Retinal pigment epithelial cell (primary cell): Measurements from ENCODE around the gene CASKIN1.
"Not testable (repeated sequence)": the region's sequence is repeated elsewhere in the genome, so short reads cannot be mapped to it uniquely, and the experiment has no call there.

ENCODE experiments used
- DNase-seq: peaks from one replicate; pipeline ENCODE4 v3.0.0-alpha.2; 2010; ENCODE audit warnings: low read depth
- H3K4me3 ChIP-seq: 2 replicates; pipeline ENCODE4 v1.5.1; 2011; ENCODE audit warnings: mild to moderate bottlenecking, low read length, control low read depth, moderate library complexity
- TF ChIP-seq, protein P1 (sequence below): conservative IDR thresholded peaks from 2 replicates; pipeline ENCODE4 v1.5.1; 2011; ENCODE audit warnings: low read depth, low read length, control low read depth, inconsistent platforms

Gene CASKIN1

DNA sequence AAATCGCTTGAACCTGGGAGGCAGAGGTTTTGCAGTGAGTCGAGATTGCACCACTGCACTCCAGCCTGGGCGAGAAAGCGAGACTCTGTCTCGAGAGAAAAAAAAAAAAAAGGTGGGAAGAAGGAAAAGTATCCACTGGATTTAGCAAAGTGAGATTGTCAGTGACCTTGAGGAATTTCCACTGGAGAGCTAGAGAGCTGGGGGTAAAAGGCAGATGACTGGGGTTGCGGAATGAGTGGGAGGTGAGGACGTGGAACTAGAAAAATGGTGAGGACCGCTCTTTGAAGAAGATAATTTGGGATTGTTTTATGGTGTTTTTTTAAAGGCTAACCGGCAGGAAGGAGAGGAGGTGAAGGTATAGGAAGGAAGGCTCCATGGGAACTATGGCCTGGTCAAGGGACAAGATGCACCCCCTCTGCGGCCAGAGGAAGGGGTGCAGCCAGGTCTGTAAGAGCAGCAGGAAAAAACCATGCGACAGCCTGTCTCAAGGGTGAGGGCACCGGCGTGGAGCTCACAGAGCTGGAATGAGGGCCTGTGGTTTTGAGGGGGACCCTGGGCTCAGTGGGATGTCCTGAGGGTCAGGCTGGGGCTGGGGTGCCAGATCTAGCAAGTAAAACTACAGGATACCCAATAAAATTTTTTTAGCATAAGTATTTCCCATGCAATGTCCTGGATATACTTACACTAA, 8.2 kb upstream of the CASKIN1 start:
- TF ChIP-seq, protein P1, sequence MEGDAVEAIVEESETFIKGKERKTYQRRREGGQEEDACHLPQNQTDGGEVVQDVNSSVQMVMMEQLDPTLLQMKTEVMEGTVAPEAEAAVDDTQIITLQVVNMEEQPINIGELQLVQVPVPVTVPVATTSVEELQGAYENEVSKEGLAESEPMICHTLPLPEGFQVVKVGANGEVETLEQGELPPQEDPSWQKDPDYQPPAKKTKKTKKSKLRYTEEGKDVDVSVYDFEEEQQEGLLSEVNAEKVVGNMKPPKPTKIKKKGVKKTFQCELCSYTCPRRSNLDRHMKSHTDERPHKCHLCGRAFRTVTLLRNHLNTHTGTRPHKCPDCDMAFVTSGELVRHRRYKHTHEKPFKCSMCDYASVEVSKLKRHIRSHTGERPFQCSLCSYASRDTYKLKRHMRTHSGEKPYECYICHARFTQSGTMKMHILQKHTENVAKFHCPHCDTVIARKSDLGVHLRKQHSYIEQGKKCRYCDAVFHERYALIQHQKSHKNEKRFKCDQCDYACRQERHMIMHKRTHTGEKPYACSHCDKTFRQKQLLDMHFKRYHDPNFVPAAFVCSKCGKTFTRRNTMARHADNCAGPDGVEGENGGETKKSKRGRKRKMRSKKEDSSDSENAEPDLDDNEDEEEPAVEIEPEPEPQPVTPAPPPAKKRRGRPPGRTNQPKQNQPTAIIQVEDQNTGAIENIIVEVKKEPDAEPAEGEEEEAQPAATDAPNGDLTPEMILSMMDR = no peak
- peak overlapping the region; percentile 89 for H3K4me3 ChIP-seq
- DNase-seq = no peak

DNA sequence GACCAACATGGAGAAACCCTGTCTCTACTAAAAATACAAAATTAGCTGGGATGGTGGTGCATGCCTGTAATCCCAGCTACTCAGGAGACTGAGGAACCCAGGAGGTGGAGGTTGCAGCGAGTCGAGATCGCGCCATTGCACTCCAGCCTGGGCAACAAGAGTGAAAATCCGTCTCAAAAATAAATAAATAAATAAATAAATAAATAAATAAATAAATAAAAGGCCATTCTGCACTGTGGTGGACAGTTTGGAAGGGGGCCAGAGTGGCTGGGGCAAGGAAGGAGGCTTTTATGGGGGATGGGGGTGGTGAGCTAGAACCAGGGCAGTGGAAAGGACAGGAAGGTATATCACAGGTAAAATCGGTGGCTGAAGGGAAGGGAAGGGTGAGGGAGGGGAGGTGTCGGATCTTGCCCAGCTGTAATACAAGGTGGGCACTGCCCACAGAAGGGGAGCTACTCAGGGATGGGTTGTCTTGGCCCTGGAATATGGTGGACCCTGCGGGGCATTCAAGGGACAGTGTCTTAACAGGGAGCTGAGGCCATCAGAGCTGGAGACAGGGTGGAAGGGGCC, 6.8 kb upstream of the CASKIN1 start:
- not testable (repeated sequence) for DNase-seq, H3K4me3 ChIP-seq

DNA sequence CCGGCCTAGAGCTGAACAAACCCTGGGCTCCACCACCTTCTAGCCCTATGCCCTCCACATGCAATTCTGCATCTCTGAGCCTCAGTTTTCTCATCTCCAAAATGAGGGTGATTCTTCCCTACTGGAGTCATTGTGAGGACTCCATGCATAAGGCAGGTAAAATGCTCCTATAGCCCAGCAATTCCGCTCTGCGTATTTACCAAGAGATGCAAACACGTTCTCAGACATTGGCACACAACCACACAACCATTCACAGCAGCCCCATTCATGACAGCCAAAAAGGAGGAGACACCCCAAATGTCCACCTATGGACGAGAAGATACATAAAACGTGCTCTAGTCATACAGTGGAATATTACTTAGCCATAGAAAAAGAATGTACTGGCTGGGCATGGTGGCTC, 3.9 kb upstream of the CASKIN1 start:
- TF ChIP-seq, protein P1 = no peak
- no peak for DNase-seq
- no peak overlapping the region for H3K4me3 ChIP-seq

DNA sequence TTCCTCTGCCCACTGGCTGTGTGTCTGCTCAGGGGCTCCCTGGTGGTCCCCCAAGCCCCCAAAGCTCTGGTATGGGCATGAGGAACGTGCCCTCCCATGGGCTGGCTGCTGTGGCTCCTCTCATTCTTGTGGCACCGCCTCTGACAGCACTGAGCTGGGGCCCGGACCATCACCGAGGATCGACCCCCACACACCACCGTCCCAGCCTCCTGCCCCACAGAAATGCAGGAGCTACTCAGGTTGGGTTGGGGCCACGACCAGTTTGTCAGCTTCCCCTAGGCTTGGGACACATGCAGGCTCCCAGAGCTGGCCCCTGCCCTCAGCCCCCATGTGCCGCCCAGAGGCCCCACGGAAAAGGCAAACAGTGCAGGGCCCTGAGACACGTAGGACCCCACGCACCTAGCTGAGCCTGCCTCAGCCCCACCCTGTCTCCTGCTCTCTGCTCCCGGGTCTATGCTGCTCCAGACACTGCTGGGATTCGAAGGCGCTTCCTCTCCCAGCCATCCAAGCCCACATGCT, 3.3 kb upstream of the CASKIN1 start:
- TF ChIP-seq, protein P1 = no peak
- H3K4me3 ChIP-seq = no peak overlapping the region
- no peak for DNase-seq

DNA sequence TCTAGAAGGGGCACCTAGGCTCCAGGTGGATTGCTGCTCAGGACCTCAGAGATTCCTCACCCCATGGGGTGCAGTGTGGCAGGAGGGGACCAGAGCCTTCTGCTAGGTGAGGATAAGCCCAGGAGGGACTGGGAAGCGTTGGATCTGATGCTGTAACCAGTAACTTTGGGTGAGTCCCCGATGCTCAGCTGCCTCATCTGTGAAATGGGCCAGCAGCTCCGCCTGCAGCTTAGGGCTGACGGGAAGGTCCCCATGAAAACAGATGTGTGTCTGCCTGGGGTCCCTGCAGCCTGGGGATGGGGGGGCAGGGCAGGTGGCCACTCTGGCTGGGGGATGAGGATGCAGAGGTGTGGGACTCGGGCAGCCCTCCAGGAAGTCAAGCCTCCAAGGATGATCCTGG, 2.7 kb upstream of the CASKIN1 start:
- TF ChIP-seq, protein P1 = no peak
- DNase-seq = no peak
- no peak overlapping the region for H3K4me3 ChIP-seq

DNA sequence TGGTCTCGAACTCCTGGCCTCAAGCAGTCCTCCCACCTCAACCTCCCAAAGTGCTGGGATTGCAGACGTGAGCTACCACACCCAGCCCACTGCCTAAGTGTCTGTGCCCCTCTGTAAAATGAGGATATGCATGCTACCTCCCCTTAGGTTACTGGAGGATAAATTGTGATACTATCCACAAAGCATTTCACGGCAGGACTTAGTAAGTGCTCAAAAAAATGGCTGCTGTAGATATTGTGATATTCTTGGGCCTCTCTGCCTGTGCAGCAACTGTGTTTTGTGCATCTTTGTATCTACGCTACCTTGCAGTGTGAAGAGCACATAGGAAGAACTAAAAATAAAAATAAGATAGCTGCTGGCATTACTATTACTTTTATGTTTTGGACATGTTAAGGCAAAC, 1.9 kb upstream of the CASKIN1 start:
- TF ChIP-seq, protein P1 = no peak
- no peak for DNase-seq
- H3K4me3 ChIP-seq = no peak overlapping the region

DNA sequence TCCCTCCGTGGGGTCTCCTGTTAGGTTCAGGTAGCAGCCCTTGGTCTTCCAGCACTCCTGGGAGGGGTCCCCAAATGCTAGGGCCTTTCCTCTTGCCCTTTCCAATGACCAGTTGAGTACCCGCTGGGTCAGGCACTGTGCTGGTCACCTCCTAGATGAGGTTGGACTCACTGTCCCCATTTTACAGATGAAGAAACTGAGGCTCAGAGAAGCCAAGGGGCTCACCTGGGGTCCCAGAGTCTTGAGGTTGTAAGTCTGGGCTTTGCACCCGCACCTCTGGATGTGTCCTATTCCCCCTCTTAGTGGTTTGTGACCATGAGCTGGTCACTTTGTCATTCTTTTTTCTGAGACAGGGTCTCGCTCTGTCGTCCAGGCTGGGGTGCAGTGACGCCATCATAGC, 1.4 kb upstream of the CASKIN1 start:
- H3K4me3 ChIP-seq = no peak overlapping the region
- TF ChIP-seq, protein P1 = no peak

More for the DNA sequence above, 1.4 kb upstream of the CASKIN1 start:
- DNase-seq = no peak
